Upper lobe of left lung (tissue), 6 donors: ENCODE measurements around the gene TSPAN17. TPM values are rescaled to one million over a fixed set of nuclear protein-coding genes. Genes with fewer than 3 reads are reported as not detected.

Source experiments
- ATAC-seq, 2 donors: fragments of 200-7000 bp; cut with Tn5 transposase; one replicate each; pipeline ENCODE4 v1.9.1; 2022; ENCODE audit warnings: mild to moderate bottlenecking in 2 of 2, moderate library complexity in 2 of 2; ENCODE audit not compliant: low FRiP score in 2 of 2
- DNase-seq, 2 donors: peaks; one replicate each; pipeline ENCODE4 v3.0.0-alpha.2; 2019 to 2020
- H3K27ac ChIP-seq, 4 donors: fragments of 200-600 bp; sonication (generic); one replicate each; pipeline ENCODE4 v1.5.1; 2016 to 2019
- H3K27me3 ChIP-seq, 4 donors: fragments of 200-600 bp; sonication (generic); one replicate each; pipeline ENCODE4 v1.5.1; 2017 to 2019
- H3K36me3 ChIP-seq, 4 donors: fragments of 200-600 bp; sonication (generic); one replicate each; pipeline ENCODE4 v1.5.1; 2016 to 2019
- H3K4me1 ChIP-seq, 4 donors: fragments of 200-600 bp; sonication (generic); one replicate each; pipeline ENCODE4 v1.5.1; 2018 to 2019
- H3K4me3 ChIP-seq, 4 donors: fragments of 200-600 bp; sonication (generic); one replicate each; pipeline ENCODE4 v1.5.1; 2017 to 2019; ENCODE audit warnings: mild to moderate bottlenecking in 2 of 4, moderate library complexity in 1 of 4
- H3K9me3 ChIP-seq, 4 donors: fragments of 200-600 bp; sonication (generic); one replicate each; pipeline ENCODE4 v1.5.1; 2018 to 2019
- CTCF ChIP-seq, 6 experiments: fragments of 450-650 bp in 4 of 6; fragments of 200-600 bp in 2 of 6; sonication (generic) in 2 of 6; IDR thresholded peaks; one replicate each; pipeline ENCODE4 v1.5.1; 2016 to 2019; ENCODE audit warnings: antibody characterized with exemption in 6 of 6
- EP300 ChIP-seq, 4 donors: sonication (generic); formaldehyde crosslinking; IDR thresholded peaks; one replicate each; pipeline ENCODE4 v1.5.1; 2017; ENCODE audit warnings: antibody characterized with exemption in 4 of 4, control low read depth in 2 of 4
- POLR2A ChIP-seq, 4 donors: fragments of 450-650 bp; IDR thresholded peaks; one replicate each; pipeline ENCODE4 v1.5.1; 2016 to 2017; ENCODE audit warnings: antibody characterized with exemption in 4 of 4, mild to moderate bottlenecking in 2 of 4
- POLR2AphosphoS5 ChIP-seq, 2 donors: sonication (generic); formaldehyde crosslinking; IDR thresholded peaks; one replicate each; pipeline ENCODE4 v1.5.1; 2017; ENCODE audit warnings: antibody characterized with exemption in 2 of 2
- WGBS, 2 donors: methylation state at CpG; one replicate each; pipeline ENCODE4 v1.1.5; 2017 to 2018; 5-methylcytosine and 5-hydroxymethylcytosine counted together
- total RNA-seq, 6 donors: library from RNA; depleted of rRNA in 4 of 6; stranded (reverse); fragments of >200 nt in 4 of 6; gene quantifications; one replicate each; pipeline versions ENCODE4 v1.1.0 to v1.2.1, GENCODE V29; 2016 to 2021
- donor health status: DM: no; HTN: no; CAD: no; lungs with moderate emphysema.
- donor health status: DM: no; HTN: yes; CAD: no; lungs with severe emphysema.

The TSPAN17 gene
- total RNA-seq, 6 donors from 2014 or later: 20.1 to 36.8 (median 25.6) TPM

- no peaks in the 10 kb centered on the region for H3K36me3 ChIP-seq
- H3K4me1 ChIP-seq: peaks cover 12 to 27% (median 18%) of the 10 kb centered on the region in 4 donors
- no peak overlapping the region for H3K4me3 ChIP-seq
- peaks cover 0 to 2% (median 0%) of the 10 kb centered on the region in 4 donors for H3K27me3 ChIP-seq
- ATAC-seq (no peak), DNase-seq (no peak)
- H3K27ac ChIP-seq: no peak overlapping the region
- no peaks in the 10 kb centered on the region for H3K9me3 ChIP-seq
- WGBS, 2 donors: 89 to 94% methylated on average over 14 to 22 of the region's 22 CpGs
- no peak for TF ChIP-seq EP300 (IDR thresholded peaks at IDR 0.05)
- no peak for TF ChIP-seq CTCF (IDR thresholded peaks at IDR 0.05)
- TF ChIP-seq POLR2A (IDR thresholded peaks at IDR 0.05): no peak
- TF ChIP-seq POLR2AphosphoS5 (IDR thresholded peaks at IDR 0.05): no peak
These were observed 2.2 kb upstream of the TSPAN17 start for GRCh38 chr5:176644878-176645670.

- Histone ChIP-seq H3K4me3 (peak overlapping the region in 3 of 4 donors; percentile 66 to 85 (median 81)), H3K36me3 (no peaks in the 10 kb centered on the region), H3K4me1 (peaks cover 12 to 27% (median 18%) of the 10 kb centered on the region in 4 donors), H3K27me3 (peaks cover 0 to 2% (median 0%) of the 10 kb centered on the region in 4 donors), H3K27ac (peak overlapping the region in 3 of 4 donors; percentile 54 to 84 (median 82)), H3K9me3 (no peaks in the 10 kb centered on the region)
- no peak for ATAC-seq
- no peak for TF ChIP-seq POLR2AphosphoS5 (IDR thresholded peaks at IDR 0.05)
- no peak for TF ChIP-seq POLR2A (IDR thresholded peaks at IDR 0.05)
- TF ChIP-seq EP300 (IDR thresholded peaks at IDR 0.05): no peak
- no peak for TF ChIP-seq CTCF (IDR thresholded peaks at IDR 0.05)
- WGBS, 2 donors: 90 to 92% methylated on average over 6 to 7 of the region's 7 CpGs
- DNase-seq: no peak
These were observed 1.1 kb upstream of the TSPAN17 start for GRCh38 chr5:176646049-176646706.

GRCh38 chr5:176646707-176647029 is 616 bp upstream of the TSPAN17 start:
- TF ChIP-seq CTCF (IDR thresholded peaks at IDR 0.05) (no peak), POLR2AphosphoS5 (IDR thresholded peaks at IDR 0.05) (no peak), EP300 (IDR thresholded peaks at IDR 0.05) (no peak), POLR2A (IDR thresholded peaks at IDR 0.05) (no peak)
- no peaks in the 10 kb centered on the region for H3K9me3 ChIP-seq
- ATAC-seq (no peak), DNase-seq (no peak)
- H3K27ac ChIP-seq: peak overlapping the region; percentile 54 to 84 (median 82)
- 35 to 72% methylated on average over 2 to 11 of the region's 11 CpGs for WGBS, 2 donors
- H3K27me3 ChIP-seq: peaks cover 0 to 2% (median 0%) of the 10 kb centered on the region in 4 donors
- H3K4me1 ChIP-seq: peaks cover 12 to 27% (median 18%) of the 10 kb centered on the region in 4 donors
- peak overlapping the region in 3 of 4 donors; percentile 66 to 85 (median 81) for H3K4me3 ChIP-seq
- no peaks in the 10 kb centered on the region for H3K36me3 ChIP-seq

- Histone ChIP-seq H3K27me3 (peaks cover 0 to 2% (median 0%) of the 10 kb centered on the region in 4 donors), H3K4me3 (peak overlapping the region; percentile 57 to 85 (median 74)), H3K27ac (peak overlapping the region; percentile 54 to 84 (median 82)), H3K4me1 (peaks cover 12 to 27% (median 18%) of the 10 kb centered on the region in 4 donors), H3K9me3 (no peaks in the 10 kb centered on the region), H3K36me3 (peaks cover 0 to 7% (median 2%) of the 10 kb centered on the region in 4 donors)
- WGBS, 2 donors: 7% methylated on average over 5 to 18 of the region's 20 CpGs
- TF ChIP-seq POLR2A (IDR thresholded peaks at IDR 0.05): no peak
- no peak for TF ChIP-seq EP300 (IDR thresholded peaks at IDR 0.05)
- no peak for TF ChIP-seq CTCF (IDR thresholded peaks at IDR 0.05)
- TF ChIP-seq POLR2AphosphoS5 (IDR thresholded peaks at IDR 0.05): no peak
- DNase-seq (peak in 1 of 2 donors; percentile 66), ATAC-seq (no peak)
These were observed 674 bp downstream of the TSPAN17 start for GRCh38 chr5:176647843-176648473.
